Measurements from ENCODE around the gene CREG2.
"Not testable (repeated sequence)": the region's sequence is repeated elsewhere in the genome, so short reads cannot be mapped to it uniquely, and the experiment has no call there.

The CREG2 gene

DNA sequence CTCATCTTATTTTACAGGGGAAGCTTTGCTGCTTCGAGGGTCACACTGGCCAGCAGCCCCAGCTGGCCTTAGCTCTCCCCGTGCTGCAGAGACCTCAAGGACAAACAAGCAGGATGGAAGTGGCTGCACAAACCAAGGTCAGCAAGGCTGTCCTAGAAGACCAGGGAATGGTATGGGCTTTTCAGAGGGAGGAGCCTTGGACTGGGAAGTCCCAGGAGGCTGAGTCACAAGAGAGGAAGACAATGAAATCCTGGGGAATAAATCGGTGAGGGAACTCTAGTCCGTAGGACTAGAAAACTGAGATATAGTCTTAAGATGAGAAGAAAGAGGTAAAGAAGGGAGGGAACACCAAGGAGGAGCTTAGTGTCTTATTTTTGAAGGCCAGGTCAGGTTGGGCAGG, 15.7 kb downstream of the CREG2 start:
- DNase-seq, result no peak

GRCh38 chr2:101369100-101369499, 18.2 kb downstream of the CREG2 start:
- no peak for DNase-seq

DNA sequence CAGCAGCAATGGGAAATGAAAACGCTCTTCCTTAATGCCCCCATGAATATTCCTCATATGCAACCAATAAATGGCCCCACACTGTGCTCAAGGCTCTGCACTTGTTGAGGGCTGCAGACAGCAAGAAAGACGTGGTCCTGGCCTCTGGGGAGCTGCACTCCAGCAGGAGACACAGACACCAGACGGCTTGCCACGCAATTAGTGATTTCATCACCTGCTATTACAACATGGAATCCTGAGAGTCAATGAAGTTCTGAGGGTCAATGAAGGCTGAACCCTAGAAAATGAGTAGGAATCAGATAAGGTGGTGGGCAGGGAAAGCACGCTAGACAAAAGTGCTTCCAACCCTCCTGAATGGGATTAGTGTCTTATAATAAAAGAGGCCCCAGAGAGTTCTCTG, 18.9 kb downstream of the CREG2 start:
- DNase-seq, result no peak

DNA sequence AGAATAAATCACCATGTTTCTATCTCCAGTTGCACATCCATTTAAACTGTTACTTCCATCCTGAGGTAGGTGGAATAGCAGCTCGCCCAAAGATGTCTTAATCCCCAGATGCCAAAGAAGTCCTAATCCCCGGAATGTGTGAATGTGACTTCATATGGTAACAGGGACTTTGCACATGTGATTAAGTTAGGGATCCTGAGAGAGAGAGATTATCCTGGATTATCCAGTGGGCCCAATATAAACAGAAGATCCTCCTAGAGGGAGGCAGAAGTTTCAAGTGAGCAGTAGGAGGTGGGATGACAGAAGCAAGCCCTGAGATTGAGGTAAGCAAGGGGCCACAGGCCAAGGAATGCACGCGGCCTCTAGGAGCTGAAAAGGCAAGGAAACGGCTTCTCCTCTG, 19.8 kb downstream of the CREG2 start:
- DNase-seq, result no peak

DNA sequence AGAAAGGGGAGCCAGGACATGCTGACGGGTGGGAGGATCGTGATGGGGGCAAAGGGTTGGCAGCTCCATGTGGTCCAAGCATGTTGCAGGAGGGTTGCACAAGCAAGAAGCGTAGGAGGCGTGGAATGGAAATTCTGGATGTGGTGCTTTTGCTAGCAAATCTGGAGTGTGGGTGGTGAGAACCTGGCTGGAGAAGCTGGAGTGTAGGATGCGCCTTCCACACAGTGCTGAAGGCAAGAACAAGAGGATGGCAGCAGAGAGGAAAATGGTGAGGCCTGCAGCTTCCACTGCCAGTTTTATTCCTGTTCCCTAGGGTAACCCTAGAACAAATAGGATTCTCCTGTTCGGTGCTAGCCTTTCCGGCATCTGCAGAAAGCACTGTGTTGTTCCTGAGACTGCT, 22.4 kb downstream of the CREG2 start:
- no peak for DNase-seq

GRCh38 chr2:101362777-101363176, 24.5 kb downstream of the CREG2 start:
- DNase-seq, result no peak

DNA sequence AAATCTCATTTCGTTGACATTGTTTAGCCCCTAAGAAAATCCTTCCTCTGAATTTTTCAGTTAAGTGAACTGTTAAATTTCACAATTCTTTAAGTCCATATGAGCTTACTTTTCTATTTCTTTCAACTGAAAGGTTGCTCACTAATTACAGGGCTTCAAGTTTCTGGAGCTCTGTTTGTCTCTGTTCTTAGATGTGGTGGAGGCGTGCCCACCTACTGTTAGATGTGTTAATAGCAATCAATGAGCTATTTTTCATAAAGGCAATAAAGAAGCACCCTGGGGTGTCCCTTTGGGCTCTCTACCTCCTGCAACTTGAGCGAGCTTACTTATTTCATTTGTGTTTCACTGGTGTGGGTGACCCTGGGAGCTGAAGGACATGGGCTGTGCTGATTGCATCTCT, 25.0 kb downstream of the CREG2 start:
- no peak for DNase-seq

DNA sequence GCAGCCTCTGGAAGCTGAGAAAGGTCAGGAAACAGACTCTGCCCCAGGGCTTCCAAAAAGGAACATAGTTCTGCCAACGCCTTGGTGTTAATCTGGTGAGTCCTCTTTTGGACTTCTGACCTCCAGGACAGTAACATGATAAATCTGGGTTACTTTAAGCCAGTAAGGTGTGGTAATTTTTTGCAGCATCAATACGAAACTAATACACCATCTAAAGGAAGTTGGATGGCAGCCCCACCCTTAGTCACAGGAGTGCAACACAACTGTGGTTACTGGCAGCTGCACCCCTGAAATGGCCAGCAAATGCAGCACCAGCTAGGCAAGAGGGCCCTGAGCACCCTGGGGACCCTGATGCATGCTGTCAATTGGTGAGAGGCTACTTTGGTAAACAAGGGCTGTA, 25.8 kb downstream of the CREG2 start:
- peak; percentile 51 for DNase-seq

DNA sequence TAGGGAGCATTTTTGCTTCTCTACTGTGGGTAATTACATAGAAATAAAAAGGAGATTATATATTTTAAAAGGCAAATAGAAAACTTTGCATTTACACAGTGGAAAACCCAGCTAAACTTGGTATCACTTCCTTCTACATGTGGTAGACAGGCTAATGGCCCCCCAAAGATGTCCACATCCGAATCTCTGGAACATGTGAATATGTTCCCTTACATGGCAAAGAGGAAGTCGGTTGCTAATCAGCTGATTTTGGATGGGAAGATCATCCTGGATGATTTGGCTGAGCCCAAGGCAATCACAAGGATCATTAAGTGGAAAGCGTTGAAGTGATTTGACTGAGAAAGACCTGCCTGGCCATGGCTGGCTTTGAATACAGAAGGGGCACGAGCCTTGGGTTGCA, 26.2 kb downstream of the CREG2 start:
- no peak for DNase-seq

GRCh38 chr2:101360232-101360631, 27.1 kb downstream of the CREG2 start:
- no peak for DNase-seq

DNA sequence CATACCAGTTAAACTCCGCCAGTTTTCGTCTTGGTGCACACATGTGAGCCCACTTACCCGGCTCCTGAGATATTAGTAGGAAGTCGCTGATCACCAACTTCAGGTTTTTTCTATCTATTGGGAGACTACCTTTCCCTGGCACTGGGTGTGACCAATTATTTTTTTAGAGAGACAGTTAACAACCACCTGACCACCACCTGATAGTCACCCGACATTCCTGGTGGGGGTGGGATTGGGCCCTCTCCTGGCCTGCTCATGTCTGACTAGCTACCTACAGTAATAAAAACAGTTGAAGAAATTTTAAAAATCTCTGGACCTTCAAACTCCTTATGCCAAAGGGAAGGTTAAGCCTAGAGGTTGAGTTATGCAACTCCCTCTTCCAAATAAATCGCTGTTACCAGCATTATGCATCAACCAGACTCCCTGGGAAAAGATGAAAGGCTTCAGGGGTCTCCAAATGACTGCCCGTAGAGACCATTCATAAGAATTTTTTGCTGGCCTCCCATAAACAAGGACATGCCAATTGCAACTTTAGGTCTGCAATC, 27.8 kb downstream of the CREG2 start:
- no peak for DNase-seq

DNA sequence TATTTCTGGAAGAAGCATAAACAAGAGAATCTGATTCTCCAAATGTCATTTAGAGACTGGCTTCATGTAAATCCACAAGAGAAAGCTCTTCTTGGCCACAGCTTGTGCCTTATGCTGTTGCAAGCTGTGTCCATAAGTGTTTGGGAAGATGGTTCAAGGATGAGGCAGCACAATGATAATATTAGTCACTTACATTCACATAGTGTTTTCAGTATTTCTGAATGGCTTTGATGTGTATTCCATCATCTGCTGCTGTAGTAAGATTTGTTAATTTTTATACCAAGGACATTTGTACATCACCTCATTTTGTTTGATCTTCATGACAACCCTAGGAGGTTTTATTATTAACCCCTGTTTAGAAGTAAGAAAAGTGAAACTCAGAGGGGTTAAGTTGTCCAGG, 29.9 kb downstream of the CREG2 start:
- DNase-seq, result no peak

DNA sequence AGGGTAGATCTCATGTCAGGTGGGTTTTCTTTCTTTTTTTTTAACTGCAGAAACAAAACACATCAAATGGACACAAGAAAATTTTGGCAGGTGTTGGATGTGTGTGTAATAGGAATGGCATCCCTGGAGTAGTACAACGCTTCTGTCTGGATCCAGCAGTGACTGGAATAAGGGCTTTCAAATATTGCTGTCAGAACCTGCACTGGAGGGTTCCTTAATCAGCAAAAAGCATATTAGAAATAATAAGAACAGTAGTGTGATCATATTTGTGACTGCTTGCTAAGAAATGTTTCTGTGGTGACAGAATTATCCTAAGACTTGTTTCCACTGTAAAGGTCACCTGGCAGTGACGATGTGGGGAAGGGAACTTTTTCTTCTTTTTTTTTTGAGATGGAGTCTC, 30.8 kb downstream of the CREG2 start:
- no peak for DNase-seq

DNA sequence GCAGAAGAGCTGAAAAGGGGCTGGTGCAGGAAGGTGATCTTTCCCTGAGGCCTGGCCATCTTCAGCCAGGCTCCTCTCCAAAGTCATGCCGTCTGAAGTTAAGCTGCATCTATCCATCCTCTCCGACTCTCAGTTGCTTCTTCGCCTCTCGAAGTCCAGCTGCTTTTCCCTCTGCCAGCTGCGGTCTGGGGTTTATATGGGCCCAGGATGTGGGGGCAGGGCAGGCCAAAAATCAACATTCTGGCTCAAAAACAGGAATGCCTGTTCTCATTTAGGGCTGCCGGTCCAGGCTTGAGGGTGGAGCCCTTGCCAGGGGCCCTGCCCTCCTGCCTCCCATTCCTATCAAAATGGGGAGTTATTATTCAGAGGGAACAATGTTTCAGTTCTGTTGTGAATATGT, 31.2 kb downstream of the CREG2 start:
- no peak for DNase-seq

- DNase-seq, result no peak
These were observed 31.8 kb downstream of the CREG2 start for GRCh38 chr2:101355401-101356054.

DNA sequence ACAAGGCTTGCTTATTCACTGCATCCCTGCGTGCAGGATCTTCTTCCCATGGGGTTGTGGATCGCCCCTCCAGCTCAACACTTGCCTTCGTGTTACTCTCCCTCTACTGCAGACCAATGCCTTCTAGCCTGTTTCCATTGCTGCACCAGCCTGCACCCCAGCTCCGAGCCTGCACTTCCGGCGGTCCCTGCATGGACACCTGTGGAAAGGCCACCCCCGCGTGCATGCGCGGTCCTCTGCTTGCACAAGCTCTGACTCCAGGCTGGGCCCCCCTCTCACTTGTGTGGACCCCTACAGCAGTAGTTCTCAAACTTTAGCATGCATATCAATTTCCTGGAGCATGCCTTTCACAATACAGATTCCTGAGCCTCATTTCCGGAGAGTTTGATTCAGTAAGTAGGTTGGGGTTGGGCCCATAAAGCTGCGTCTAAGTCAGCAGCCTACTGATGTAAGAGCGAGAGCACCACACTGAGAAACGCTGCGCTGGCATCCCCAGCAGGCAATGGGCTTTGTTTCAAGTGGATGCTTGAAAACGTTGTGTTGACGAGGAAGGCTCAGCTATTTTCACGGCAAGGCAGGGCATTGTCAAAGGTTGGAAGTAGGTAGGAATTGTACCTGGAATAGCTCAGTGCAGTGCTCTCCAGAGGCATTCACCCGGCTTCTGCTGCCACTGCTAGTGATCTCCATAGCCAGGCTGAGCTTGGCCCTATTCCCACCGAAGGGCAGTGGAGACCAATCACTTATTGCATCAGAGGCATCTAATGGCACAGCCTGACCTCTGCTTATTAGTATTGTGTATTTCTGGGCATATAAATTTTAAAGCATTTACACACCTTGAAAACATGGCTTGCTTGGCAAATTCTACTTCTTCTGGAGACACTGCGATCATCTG, 32.6 kb downstream of the CREG2 start:
- no peak for DNase-seq

DNA sequence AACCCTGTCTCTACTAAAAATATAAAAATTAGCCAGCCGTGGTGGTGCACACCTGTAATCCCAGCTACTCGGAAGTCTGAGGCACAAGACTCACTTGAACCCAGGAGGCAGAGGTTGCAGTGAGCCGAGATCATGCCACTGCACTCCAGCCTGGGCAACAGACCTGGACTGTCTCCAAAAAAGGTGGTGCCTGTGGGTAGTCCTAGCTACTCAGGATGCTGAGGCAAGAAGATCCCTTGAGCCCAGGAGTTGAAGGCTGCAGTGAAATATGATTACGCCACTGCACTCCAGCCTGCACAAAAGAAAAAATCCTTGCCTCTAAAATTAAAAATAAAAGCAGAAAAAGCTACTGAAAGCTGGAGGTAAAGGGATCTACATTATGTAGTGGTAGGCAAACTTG, 34.7 kb downstream of the CREG2 start:
- DNase-seq, result not testable (repeated sequence)

- no peak for DNase-seq
These were observed 36.1 kb downstream of the CREG2 start for GRCh38 chr2:101351207-101351606.

- no peak for DNase-seq
These were observed 37.2 kb downstream of the CREG2 start for GRCh38 chr2:101349893-101350662.

DNA sequence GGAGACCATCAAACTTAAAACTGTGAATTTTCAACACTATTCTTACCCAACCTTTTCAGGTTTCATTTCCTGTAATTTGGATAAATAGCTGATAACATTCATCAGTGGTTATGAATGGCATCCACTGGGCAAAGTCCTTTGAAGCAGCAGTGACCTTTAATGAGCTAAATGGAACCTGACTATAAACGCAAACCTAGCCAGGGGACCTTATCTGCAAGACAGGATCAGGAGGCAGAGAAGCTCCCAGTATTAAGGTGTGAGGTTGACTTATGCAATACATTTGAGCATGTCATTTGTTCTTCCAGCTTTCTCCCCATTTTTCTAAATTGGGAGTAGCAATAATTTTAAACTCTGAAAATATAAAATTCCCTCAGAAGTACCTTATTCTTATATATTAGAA, 38.4 kb downstream of the CREG2 start:
- no peak for DNase-seq

- no peak for DNase-seq
These were observed 40.4 kb downstream of the CREG2 start for GRCh38 chr2:101346909-101347308.

DNA sequence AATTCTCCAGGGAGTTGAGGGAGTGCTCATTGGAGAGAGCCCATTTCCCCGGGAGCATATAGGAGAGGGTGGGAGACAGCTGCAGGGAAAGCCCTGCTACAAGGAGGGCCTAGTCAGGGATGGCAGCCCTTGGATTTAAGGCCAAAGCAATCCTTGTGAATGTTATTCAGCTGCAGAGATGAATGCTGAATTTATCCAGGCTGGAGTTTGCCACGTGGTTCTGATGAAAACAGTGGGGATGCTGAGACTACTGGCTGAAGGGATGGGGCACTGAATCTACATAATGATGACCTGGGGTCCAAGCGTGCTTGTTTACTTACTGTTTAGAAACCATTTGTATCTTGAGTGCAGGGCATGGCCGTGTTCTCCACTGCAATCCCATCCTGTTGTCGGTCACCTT, 43.2 kb downstream of the CREG2 start:
- no peak for DNase-seq

GRCh38 chr2:101342625-101343008, 44.7 kb downstream of the CREG2 start:
- no peak for DNase-seq
